Measurements from ENCODE around the gene HEY2.

HEY2 gene

DNA sequence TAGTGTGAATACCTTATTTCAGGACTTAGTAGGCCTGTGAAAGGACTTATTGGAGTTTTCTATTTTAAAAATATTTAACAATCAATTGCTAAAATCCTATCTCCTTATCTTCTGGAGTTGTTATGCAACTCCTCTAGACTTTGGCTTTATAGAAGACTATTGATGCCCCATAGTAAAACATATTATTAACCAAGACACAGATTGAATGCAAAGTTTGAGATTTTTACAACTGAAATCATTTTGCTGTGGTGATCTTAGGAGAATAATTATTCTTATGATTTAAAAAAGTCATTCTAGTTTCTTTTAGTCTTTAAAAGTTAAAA is 4.5 kb downstream of the HEY2 start:
- Histone ChIP-seq H2AFZ (ENCODE audit: low read length) (no peak overlapping the region), H3K9me2 (replicated peaks; ENCODE audit: low read depth, low read length) (no peaks in the 10 kb centered on the region), H3K9ac (ENCODE audit: low read depth, low read length, poor library complexity, severe bottlenecking) (no peak overlapping the region), H3F3A (ENCODE audit: low read depth) (no peaks in the 10 kb centered on the region), H3K4me2 (ENCODE audit: low read depth, low read length, poor library complexity, severe bottlenecking) (no peak overlapping the region), H3K27me3 (ENCODE audit: insufficient read depth, low read length, poor library complexity, severe bottlenecking) (peaks cover 4% of the 10 kb centered on the region), H4K20me1 (ENCODE audit: insufficient read depth, low read length, poor library complexity, severe bottlenecking) (no peaks in the 10 kb centered on the region), H3K36me3 (ENCODE audit: insufficient read depth, low read length) (no peaks in the 10 kb centered on the region), H3K79me2 (ENCODE audit: insufficient read depth, low read length) (no peaks in the 10 kb centered on the region), H3K9me3 (ENCODE audit: insufficient read depth, low read depth, low read length) (no peaks in the 10 kb centered on the region), H3K4me1 (ENCODE audit: insufficient read depth, low read length, poor library complexity, severe bottlenecking) (no peaks in the 10 kb centered on the region), H3K4me3 (ENCODE audit: low read length, poor library complexity, severe bottlenecking) (no peak overlapping the region)
- TF ChIP-seq CTCF (conservative IDR thresholded peaks at IDR 0.05; ENCODE audit: low read length) = peak; percentile 9; the same call in 1 of the 2 replicates
- no peak for TF ChIP-seq EZH2phosphoT487 (IDR thresholded peaks at IDR 0.05; ENCODE audit: borderline replicate concordance)

DNA sequence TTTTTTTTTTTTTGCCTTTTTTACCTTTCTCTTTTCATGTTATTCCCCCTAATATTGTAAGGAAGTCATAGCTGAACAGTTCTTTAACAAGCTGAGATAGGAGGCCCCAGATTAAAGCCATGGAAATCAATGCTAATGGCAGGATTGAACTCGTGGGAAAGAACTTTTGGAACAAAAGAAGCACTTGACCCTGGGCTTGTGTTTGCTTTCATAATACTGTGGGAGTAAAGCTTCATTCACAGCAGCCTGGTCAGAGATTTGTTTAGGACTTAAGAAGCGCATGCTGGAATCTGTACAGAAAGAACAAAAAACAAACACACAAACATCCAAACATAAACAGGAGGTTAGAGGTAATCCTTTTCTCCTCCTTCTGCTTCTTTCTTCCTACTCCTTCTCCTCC is 5.1 kb downstream of the HEY2 start:
- Histone ChIP-seq H3K9me2 (replicated peaks; ENCODE audit: low read depth, low read length) (no peaks in the 10 kb centered on the region), H4K20me1 (ENCODE audit: insufficient read depth, low read length, poor library complexity, severe bottlenecking) (no peaks in the 10 kb centered on the region), H3K79me2 (ENCODE audit: insufficient read depth, low read length) (no peaks in the 10 kb centered on the region), H3K27me3 (ENCODE audit: insufficient read depth, low read length, poor library complexity, severe bottlenecking) (peaks cover 4% of the 10 kb centered on the region), H3K9me3 (ENCODE audit: insufficient read depth, low read depth, low read length) (no peaks in the 10 kb centered on the region), H3K4me2 (ENCODE audit: low read depth, low read length, poor library complexity, severe bottlenecking) (no peak overlapping the region), H3F3A (ENCODE audit: low read depth) (no peaks in the 10 kb centered on the region), H2AFZ (ENCODE audit: low read length) (no peak overlapping the region), H3K4me3 (ENCODE audit: low read length, poor library complexity, severe bottlenecking) (no peak overlapping the region), H3K36me3 (ENCODE audit: insufficient read depth, low read length) (no peaks in the 10 kb centered on the region), H3K4me1 (ENCODE audit: insufficient read depth, low read length, poor library complexity, severe bottlenecking) (no peaks in the 10 kb centered on the region), H3K9ac (ENCODE audit: low read depth, low read length, poor library complexity, severe bottlenecking) (no peak overlapping the region)
- TF ChIP-seq EZH2phosphoT487 (IDR thresholded peaks at IDR 0.05; ENCODE audit: borderline replicate concordance) (no peak), CTCF (conservative IDR thresholded peaks at IDR 0.05; ENCODE audit: low read length) (no peak)

GRCh38 chr6:125759184-125759902 is 9.9 kb downstream of the HEY2 start:
- H3K9me2 ChIP-seq (replicated peaks; ENCODE audit: low read depth, low read length) = no peaks in the 10 kb centered on the region
- H2AFZ ChIP-seq (ENCODE audit: low read length) = no peak overlapping the region
- H3K4me2 ChIP-seq (ENCODE audit: low read depth, low read length, poor library complexity, severe bottlenecking) = no peak overlapping the region
- H3K27me3 ChIP-seq (ENCODE audit: insufficient read depth, low read length, poor library complexity, severe bottlenecking) = peaks cover 15% of the 10 kb centered on the region
- H3K4me3 ChIP-seq (ENCODE audit: low read length, poor library complexity, severe bottlenecking) = no peak overlapping the region
- H3K79me2 ChIP-seq (ENCODE audit: insufficient read depth, low read length) = no peaks in the 10 kb centered on the region
- H4K20me1 ChIP-seq (ENCODE audit: insufficient read depth, low read length, poor library complexity, severe bottlenecking) = no peaks in the 10 kb centered on the region
- no peak overlapping the region for H3K9ac ChIP-seq (ENCODE audit: low read depth, low read length, poor library complexity, severe bottlenecking)
- 0 out of 2 replicates have a peak, but pooled peaks have one; percentile 26 for TF ChIP-seq CTCF (conservative IDR thresholded peaks at IDR 0.05; ENCODE audit: low read length)
- TF ChIP-seq EZH2phosphoT487 (IDR thresholded peaks at IDR 0.05; ENCODE audit: borderline replicate concordance) = no peak
- no peaks in the 10 kb centered on the region for H3F3A ChIP-seq (ENCODE audit: low read depth)
- H3K36me3 ChIP-seq (ENCODE audit: insufficient read depth, low read length) = no peaks in the 10 kb centered on the region
- no peaks in the 10 kb centered on the region for H3K9me3 ChIP-seq (ENCODE audit: insufficient read depth, low read depth, low read length)
- no peaks in the 10 kb centered on the region for H3K4me1 ChIP-seq (ENCODE audit: insufficient read depth, low read length, poor library complexity, severe bottlenecking)

All from Loucy (cell line).